Testis (tissue), 3 donors: ENCODE measurements around the gene FSHR. TPM values are rescaled to one million over a fixed set of nuclear protein-coding genes. Genes with fewer than 3 reads are reported as not detected.

ENCODE experiments used
- DNase-seq: peaks from one replicate; pipeline ENCODE4 v3.0.0-alpha.2; 2019
- H3K27ac ChIP-seq, 2 donors: fragments of 200-600 bp; sonication (generic); one replicate each; pipeline ENCODE4 v1.5.1; 2019
- H3K27me3 ChIP-seq: fragments of 200-600 bp; sonication (generic); one replicate; pipeline ENCODE4 v1.5.1; 2019
- H3K36me3 ChIP-seq: fragments of 200-600 bp; sonication (generic); one replicate; pipeline ENCODE4 v1.5.1; 2017; ENCODE audit warnings: low read depth; ENCODE audit errors: missing control alignments
- H3K4me1 ChIP-seq: fragments of 200-600 bp; sonication (generic); one replicate; pipeline ENCODE4 v1.5.1; 2019
- H3K4me3 ChIP-seq, 2 donors: fragments of 200-600 bp; sonication (generic); one replicate each; pipeline ENCODE4 v1.5.1; 2017 to 2019
- H3K9me3 ChIP-seq: fragments of 200-600 bp; sonication (generic); one replicate; pipeline ENCODE4 v1.5.1; 2017
- CTCF ChIP-seq, 3 experiments: fragments of 450-650 bp in 2 of 3; fragments of 200-600 bp in 1 of 3; sonication (generic) in 1 of 3; IDR thresholded peaks; one replicate each; pipeline ENCODE4 v1.5.1; 2016 to 2019; ENCODE audit warnings: antibody characterized with exemption in 3 of 3, mild to moderate bottlenecking in 2 of 3, moderate library complexity in 1 of 3
- POLR2A ChIP-seq: fragments of 450-650 bp; IDR thresholded peaks from one replicate; pipeline ENCODE4 v1.6.1; 2017; ENCODE audit warnings: antibody characterized with exemption, mild to moderate bottlenecking, moderate library complexity
- WGBS, 2 donors: methylation state at CpG; one replicate each; pipeline ENCODE4 v1.1.5; 2018; 5-methylcytosine and 5-hydroxymethylcytosine counted together
- intact Hi-C: fragments of 100-400 bp; cut with DNase I; formaldehyde crosslinking; loops from one replicate; pipeline ENCODE4 v1.15.1; 2023; ENCODE audit warnings: low total_unique reads
- polyA plus RNA-seq: library from polyadenylated mRNA; stranded (reverse); fragments of 350-450 nt; fragmentation: Illumina TruSeq; extraction: RNeasy Lipid Tissue Mini Kit (QIAGEN cat#74804); gene quantifications from one replicate; pipeline ENCODE4 v1.2.3, GENCODE V29; 2014; ENCODE audit warnings: low read depth, low replicate concordance; ENCODE audit not compliant: insufficient read depth
- total RNA-seq, 2 donors: library from RNA; depleted of rRNA; stranded (reverse); fragments of >200 nt; gene quantifications; one replicate each; pipeline ENCODE4 v1.2.3, GENCODE V29; 2016

FSHR gene
- total and polyA plus RNA-seq, 3 donors from 2014 or later: 8.8 to 22.6 (median 22.0) TPM

- WGBS, 2 donors: 40 to 65% methylated on average over 1 of the region's 1 CpG
- intact Hi-C loops: no loop called here
- Histone ChIP-seq H3K27ac (no peak overlapping the region), H3K9me3 (no peaks in the 10 kb centered on the region), H3K4me3 (no peak overlapping the region), H3K27me3 (no peaks in the 10 kb centered on the region), H3K36me3 (no peaks in the 10 kb centered on the region), H3K4me1 (no peaks in the 10 kb centered on the region)
- no peak for DNase-seq
- no peak for TF ChIP-seq CTCF (IDR thresholded peaks at IDR 0.05)
- TF ChIP-seq POLR2A: no peak
Measured at GRCh38 chr2:49129034-49129433, 25.3 kb downstream of the FSHR start.

DNA sequence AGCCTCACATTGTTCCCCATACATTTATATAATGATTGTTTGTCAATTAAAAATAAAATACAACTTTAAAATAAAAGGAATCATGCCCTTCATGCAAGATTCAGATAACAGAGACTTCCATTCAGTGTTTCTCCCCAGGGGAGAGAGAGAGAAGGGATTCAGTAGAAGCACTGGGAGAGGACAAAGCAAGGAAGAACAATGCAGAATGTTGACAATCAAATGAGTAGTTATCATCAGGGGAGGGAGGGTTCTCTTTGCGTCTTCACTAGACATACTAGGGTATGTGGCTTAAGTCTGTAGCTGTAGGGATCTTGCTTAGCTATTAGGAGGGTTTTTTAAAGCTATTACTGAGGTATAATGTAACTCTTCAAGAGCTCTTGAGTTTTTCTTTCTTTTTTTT, 30.7 kb downstream of the FSHR start:
- no peak for TF ChIP-seq POLR2A
- no peak for TF ChIP-seq CTCF (IDR thresholded peaks at IDR 0.05)
- intact Hi-C loops: no loop called here
- Histone ChIP-seq H3K9me3 (no peaks in the 10 kb centered on the region), H3K27me3 (no peaks in the 10 kb centered on the region), H3K4me1 (no peaks in the 10 kb centered on the region), H3K27ac (no peak overlapping the region), H3K36me3 (no peaks in the 10 kb centered on the region), H3K4me3 (no peak overlapping the region)
- no peak for DNase-seq
- WGBS, 2 donors: 0 to 73% methylated on average over 1 of the region's 1 CpG

DNA sequence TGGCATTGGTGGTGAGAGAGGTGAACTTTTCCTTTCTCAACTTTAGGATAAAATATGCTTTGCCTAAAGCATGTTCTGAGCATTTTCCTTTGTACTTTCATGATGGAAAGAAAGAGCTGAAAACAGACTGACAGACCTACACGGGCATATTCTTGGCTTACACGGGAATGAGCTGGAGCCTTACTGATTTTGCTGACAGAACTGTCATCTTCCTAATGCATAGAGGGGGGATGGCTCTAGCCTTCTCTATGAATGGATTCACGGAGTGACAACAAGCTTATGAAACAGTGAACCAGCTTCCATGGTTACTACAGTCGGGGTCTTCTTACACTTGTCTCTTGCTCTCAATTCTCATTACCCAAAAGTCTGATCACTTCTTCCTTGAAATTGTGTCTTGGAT, 32.2 kb downstream of the FSHR start:
- Histone ChIP-seq H3K4me3 (no peak overlapping the region), H3K36me3 (no peaks in the 10 kb centered on the region), H3K9me3 (no peaks in the 10 kb centered on the region), H3K27me3 (no peaks in the 10 kb centered on the region), H3K27ac (no peak overlapping the region), H3K4me1 (no peaks in the 10 kb centered on the region)
- TF ChIP-seq CTCF (IDR thresholded peaks at IDR 0.05) (no peak), POLR2A (no peak)
- intact Hi-C loops: no loop called here
- DNase-seq: no peak
- 79 to 86% methylated on average over 4 of the region's 4 CpGs for WGBS, 2 donors

GRCh38 chr2:49113046-49113445, 41.3 kb downstream of the FSHR start:
- no peaks in the 10 kb centered on the region for H3K4me1 ChIP-seq
- WGBS, 2 donors: 91 to 94% methylated on average over 2 of the region's 2 CpGs
- no peak overlapping the region for H3K4me3 ChIP-seq
- no peaks in the 10 kb centered on the region for H3K27me3 ChIP-seq
- no peaks in the 10 kb centered on the region for H3K36me3 ChIP-seq
- no peak for DNase-seq
- H3K27ac ChIP-seq: no peak overlapping the region
- no peaks in the 10 kb centered on the region for H3K9me3 ChIP-seq
- intact Hi-C loops: no loop called here
- TF ChIP-seq CTCF (IDR thresholded peaks at IDR 0.05): no peak
- TF ChIP-seq POLR2A: no peak

DNA sequence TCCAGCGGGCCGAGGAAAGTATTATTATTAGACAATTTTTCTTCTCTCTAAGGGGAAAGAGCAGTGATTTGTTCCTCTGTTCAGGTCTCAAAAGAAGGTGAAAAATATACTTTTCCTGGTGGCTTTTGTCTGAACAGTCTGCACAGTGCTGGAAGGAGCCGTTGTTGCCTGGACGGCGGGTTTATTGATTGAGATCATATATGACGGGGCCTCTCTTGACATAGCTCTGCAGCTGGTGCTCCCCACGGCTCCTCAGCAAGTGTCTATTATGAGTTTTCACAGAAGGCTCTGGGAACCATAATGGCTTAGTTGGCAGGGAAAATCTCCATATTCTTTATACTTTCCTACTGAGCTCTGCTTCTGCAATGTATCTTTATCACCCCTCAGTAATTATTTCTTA, 42.9 kb downstream of the FSHR start:
- Histone ChIP-seq H3K9me3 (no peaks in the 10 kb centered on the region), H3K27ac (no peak overlapping the region), H3K27me3 (no peaks in the 10 kb centered on the region), H3K4me1 (peaks cover 2% of the 10 kb centered on the region), H3K36me3 (no peaks in the 10 kb centered on the region), H3K4me3 (no peak overlapping the region)
- WGBS, 2 donors: 83 to 89% methylated on average over 7 of the region's 7 CpGs
- TF ChIP-seq CTCF (IDR thresholded peaks at IDR 0.05) (no peak), POLR2A (no peak)
- DNase-seq: no peak
- intact Hi-C loops: no loop called here
